Dermis lymphatic vessel endothelial cell (primary cell): ENCODE data around the gene DCX. TPM values are rescaled to one million over a fixed set of nuclear protein-coding genes. Genes with fewer than 3 reads are reported as not detected.

Experiments
- total RNA-seq: library from RNA; depleted of rRNA; stranded (reverse); fragments of >200 nt; gene quantifications from 2 replicates; pipeline ENCODE4 v1.2.1, GENCODE V29; 2014

Gene DCX
- total RNA-seq: under 0.01 TPM in 1 of 2 replicates, not detected in the other

DNA sequence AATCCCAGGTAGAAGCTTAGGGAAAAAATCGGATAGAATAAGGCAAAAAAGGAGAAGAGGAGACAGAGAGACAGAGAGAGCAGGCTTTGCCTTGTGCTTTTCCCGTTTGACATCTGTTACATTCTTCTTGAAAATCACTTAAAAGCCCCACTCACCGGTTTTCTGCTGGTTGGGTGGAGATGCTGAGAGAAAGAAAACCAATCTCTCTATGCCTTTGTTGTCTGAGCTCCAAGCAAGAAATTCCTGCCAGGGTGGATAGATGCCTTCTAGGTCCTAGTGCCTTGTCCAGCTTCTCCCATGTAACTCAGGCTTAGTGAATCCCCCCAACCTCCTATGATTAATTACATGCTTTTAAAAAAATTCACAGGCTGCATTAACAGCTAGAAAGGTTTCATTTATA, at the start of gene DCX:
DCX (minus strand) TSS at position 210 of the 400 bp plus-strand sequence. CDS start 1,794 bp downstream, outside the sequence.

DNA sequence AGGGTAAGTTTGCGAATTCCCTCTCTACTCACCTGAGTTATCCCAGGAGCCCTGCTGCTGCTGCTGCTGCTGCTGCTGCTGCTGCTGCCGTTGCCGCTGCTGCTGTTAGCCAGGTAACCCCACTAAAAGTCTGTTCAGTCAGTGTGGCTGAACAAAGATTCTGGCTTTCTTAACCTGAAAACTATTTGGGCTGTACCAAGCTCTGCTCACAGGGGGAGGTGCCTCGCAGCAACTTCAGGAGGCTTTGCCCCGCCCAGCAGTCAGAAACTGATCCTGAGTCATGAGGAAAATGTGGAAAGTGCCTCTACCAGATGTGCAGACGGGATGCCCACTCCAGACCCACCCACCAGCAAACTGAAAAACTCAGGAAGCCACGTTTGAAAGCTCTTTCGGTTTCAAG, 141.7 kb downstream of the DCX start, which contains the start of gene CAPN6:
CAPN6 (minus strand) TSS at position 145 of the 400 bp plus-strand sequence. CDS start 6,547 bp downstream, outside the sequence.

Other genes starting within 250 kb of the DCX start
- not detected in 2 replicates for gene CAPN6, start 141.7 kb downstream of the DCX start, total RNA-seq
- gene SERTM2, start 99.5 kb upstream of the DCX start, total RNA-seq: not detected in 2 replicates